H1 (cell line): ENCODE measurements around the gene XPNPEP3. TPM values are rescaled to one million over a fixed set of nuclear protein-coding genes. Genes with fewer than 3 reads are reported as not detected.

Experiments used
- CTCF ChIA-PET: fragments of 300-600 bp; sonication (Branson Sonifier 250); formaldehyde crosslinking; loops from one replicate; lab custom pipeline; 2021; ENCODE audit not compliant: partially characterized antibody; lab: Charles Lee
- POLR2A ChIA-PET: fragments of 300-600 bp; sonication (Branson Sonifier 250); formaldehyde crosslinking; loops from one replicate; lab custom pipeline; 2021; ENCODE audit warnings: inconsistent platforms; ENCODE audit not compliant: partially characterized antibody; lab: Charles Lee
- DNase-seq, 2 experiments: peaks; one replicate each; pipeline versions ENCODE4 v3.0.0 to v3.0.0-alpha.2; 2010 to 2022; ENCODE audit warnings: low spot score in 2 of 2, low read depth in 1 of 2, mixed read lengths in 1 of 2
- FAIRE-seq: peaks from 2 replicates; lab custom pipeline; 2011; peaks lifted over from hg19 to GRCh38; lab: Jason Lieb, UNC
- H2AFZ ChIP-seq: 2 replicates; pipeline ENCODE4 v1.8.1; 2012; ENCODE audit warnings: low read length, inconsistent platforms
- H2AK5ac ChIP-seq: 2 replicates; pipeline ENCODE4 v1.6.1; 2013; ENCODE audit warnings: low read depth, low read length
- H2BK120ac ChIP-seq: replicated peaks from 2 replicates; pipeline ENCODE3; 2013; ENCODE audit warnings: low read depth, low read length, inconsistent platforms
- H2BK12ac ChIP-seq: 2 replicates; pipeline ENCODE4 v1.6.1; 2013; ENCODE audit warnings: low read depth, low read length
- H2BK15ac ChIP-seq: 2 replicates; pipeline ENCODE4 v1.6.1; 2013; ENCODE audit warnings: low read length
- H2BK20ac ChIP-seq: 2 replicates; pipeline ENCODE4 v1.6.1; 2013; ENCODE audit warnings: low read length
- H2BK5ac ChIP-seq: 2 replicates; pipeline ENCODE4 v1.6.1; 2013; ENCODE audit warnings: low read depth, low read length
- H3K14ac ChIP-seq: 2 replicates; pipeline ENCODE4 v1.6.1; 2013; ENCODE audit warnings: inconsistent platforms; ENCODE audit not compliant: insufficient read length
- H3K18ac ChIP-seq: 2 replicates; pipeline ENCODE4 v1.6.1; 2013; ENCODE audit warnings: low read length; ENCODE audit errors: extremely low read depth
- H3K23ac ChIP-seq: 2 replicates; pipeline ENCODE4 v1.6.1; 2013; ENCODE audit warnings: inconsistent platforms; ENCODE audit not compliant: insufficient read length
- H3K23me2 ChIP-seq: 2 replicates; pipeline ENCODE4 v1.6.1; 2013; ENCODE audit warnings: low read depth, low read length
- H3K27ac ChIP-seq: 2 replicates; pipeline ENCODE4 v1.6.1; 2011; ENCODE audit warnings: low read depth, low read length, inconsistent platforms
- H3K27me3 ChIP-seq, 4 experiments: replicated peaks in 1 of 4; 1 replicate in 1 of 4; 2 replicates in 3 of 4; pipeline versions ENCODE4 v1.6.1 to v1.8.1; 2011 to 2013; ENCODE audit warnings: low read length in 3 of 4, mild to moderate bottlenecking in 3 of 4, inconsistent platforms in 2 of 4, mixed read lengths in 2 of 4, moderate library complexity in 1 of 4; ENCODE audit not compliant: control insufficient read depth in 3 of 4, insufficient read depth in 3 of 4; ENCODE audit errors: extremely low read depth in 1 of 4
- H3K36me3 ChIP-seq, 4 experiments: 2 replicates each; pipeline versions ENCODE4 v1.6.1 to v1.8.1; 2011 to 2013; ENCODE audit warnings: mild to moderate bottlenecking in 4 of 4, low read length in 3 of 4, moderate library complexity in 2 of 4, control low read depth in 1 of 4, inconsistent platforms in 1 of 4; ENCODE audit not compliant: insufficient read depth in 4 of 4, control insufficient read depth in 2 of 4
- H3K4ac ChIP-seq: replicated peaks from 2 replicates; pipeline ENCODE3; 2013; ENCODE audit warnings: low read length, low read depth, mixed read lengths, inconsistent platforms; ENCODE audit not compliant: insufficient read length
- H3K4me1 ChIP-seq, 4 experiments: replicated peaks in 1 of 4; 1 replicate in 1 of 4; 2 replicates in 3 of 4; pipeline versions ENCODE4 v1.6.1 to v1.8.1; 2011 to 2013; ENCODE audit warnings: low read length in 3 of 4, inconsistent platforms in 2 of 4, mixed read lengths in 1 of 4; ENCODE audit not compliant: insufficient read depth in 4 of 4, control insufficient read depth in 3 of 4
- H3K4me2 ChIP-seq, 2 experiments: 2 replicates each; pipeline versions ENCODE4 v1.6.1 to v1.8.1; 2011 to 2013; ENCODE audit warnings: low read depth in 2 of 2, low read length in 2 of 2, control low read depth in 1 of 2, inconsistent platforms in 1 of 2, mild to moderate bottlenecking in 1 of 2; ENCODE audit not compliant: insufficient read depth in 1 of 2
- H3K4me3 ChIP-seq, 4 experiments: fragments of 200-600, 300-600 bp in 1 of 4; sonication (generic), shearing (Covaris generic), sonication (Bioruptor Twin) in 1 of 4; 2 replicates each; pipeline versions ENCODE4 v1.5.1 to v1.8.1; 2011 to 2016; ENCODE audit warnings: low read length in 4 of 4, low read depth in 3 of 4, control low read depth in 2 of 4, inconsistent platforms in 2 of 4, mild to moderate bottlenecking in 2 of 4, mixed read lengths in 1 of 4, moderate library complexity in 1 of 4; ENCODE audit not compliant: insufficient read depth in 2 of 4; ENCODE audit errors: extremely low read depth in 1 of 4
- H3K56ac ChIP-seq: replicated peaks from 2 replicates; pipeline ENCODE3; 2013; ENCODE audit warnings: low read depth, mild to moderate bottlenecking, mixed read lengths, low read length, inconsistent platforms; ENCODE audit not compliant: insufficient read length
- H3K79me1 ChIP-seq: 2 replicates; pipeline ENCODE4 v1.6.1; 2013; ENCODE audit warnings: low read depth, low read length, control low read depth
- H3K79me2 ChIP-seq, 2 experiments: 2 replicates each; pipeline versions ENCODE4 v1.6.1 to v1.8.1; 2012 to 2013; ENCODE audit warnings: low read length in 2 of 2, mild to moderate bottlenecking in 2 of 2, inconsistent platforms in 1 of 2; ENCODE audit not compliant: insufficient read depth in 2 of 2, control insufficient read depth in 1 of 2
- H3K9ac ChIP-seq, 4 experiments: replicated peaks in 1 of 4; 1 replicate in 1 of 4; 2 replicates in 3 of 4; pipeline versions ENCODE4 v1.6.1 to v1.8.1; 2011 to 2013; ENCODE audit warnings: low read depth in 3 of 4, low read length in 3 of 4, control low read depth in 2 of 4, mild to moderate bottlenecking in 2 of 4, moderate library complexity in 2 of 4, inconsistent platforms in 1 of 4; ENCODE audit errors: extremely low read depth in 1 of 4
- H3K9me3 ChIP-seq, 2 experiments: 2 replicates each; pipeline versions ENCODE4 v1.6.1 to v1.8.1; 2012 to 2013; ENCODE audit warnings: mild to moderate bottlenecking in 2 of 2, moderate library complexity in 2 of 2, control low read depth in 1 of 2, inconsistent platforms in 1 of 2, low read depth in 1 of 2, low read length in 1 of 2, mixed read lengths in 1 of 2; ENCODE audit not compliant: insufficient read depth in 2 of 2
- H4K20me1 ChIP-seq, 2 experiments: replicated peaks in 1 of 2; 2 replicates each; pipeline versions ENCODE3 to v1.8.1; 2011 to 2013; ENCODE audit warnings: inconsistent platforms in 2 of 2, low read length in 2 of 2, mild to moderate bottlenecking in 1 of 2; ENCODE audit not compliant: insufficient read depth in 2 of 2, control insufficient read depth in 1 of 2
- H4K5ac ChIP-seq: 2 replicates; pipeline ENCODE4 v1.6.1; 2013; ENCODE audit warnings: low read length, low read depth, mixed read lengths, inconsistent platforms; ENCODE audit not compliant: insufficient read length
- H4K8ac ChIP-seq: 2 replicates; pipeline ENCODE4 v1.8.0; 2013; ENCODE audit warnings: mild to moderate bottlenecking, moderate library complexity, low read length, inconsistent platforms; ENCODE audit not compliant: insufficient read depth; ENCODE audit errors: extremely low read depth
- H4K91ac ChIP-seq: replicated peaks from 2 replicates; pipeline ENCODE3; 2013; ENCODE audit warnings: low read length, mixed read lengths, inconsistent platforms; ENCODE audit not compliant: insufficient read length
- BRCA1 ChIP-seq: IDR thresholded peaks from 2 replicates; pipeline ENCODE4 v1.6.1; 2012; ENCODE audit warnings: low read depth, low read length, improper control_type of control experiment
- CHD1 ChIP-seq: IDR thresholded peaks from 2 replicates; pipeline ENCODE4 v1.6.1; 2012; ENCODE audit warnings: low read depth, low read length, improper control_type of control experiment
- CHD2 ChIP-seq: IDR thresholded peaks from 2 replicates; pipeline ENCODE4 v1.6.1; 2012; ENCODE audit warnings: low read length, improper control_type of control experiment
- CREB1 ChIP-seq: IDR thresholded peaks from 2 replicates; pipeline ENCODE4 v1.6.1; 2012; ENCODE audit warnings: inconsistent platforms
- CTBP2 ChIP-seq: IDR thresholded peaks from 2 replicates; pipeline ENCODE4 v1.7.0; 2011; ENCODE audit warnings: borderline replicate concordance, mild to moderate bottlenecking, moderate library complexity, mixed read lengths, low read length; ENCODE audit not compliant: insufficient read depth, insufficient read length
- EGR1 ChIP-seq: IDR thresholded peaks from 2 replicates; pipeline ENCODE4 v1.6.1; 2011; ENCODE audit warnings: low read depth, low read length, borderline replicate concordance
- EP300 ChIP-seq, 2 experiments: IDR thresholded peaks; 1 replicate in 1 of 2; 2 replicates in 1 of 2; pipeline ENCODE4 v1.6.1; 2011 to 2012; ENCODE audit warnings: low read depth in 2 of 2, low read length in 2 of 2, mild to moderate bottlenecking in 2 of 2, borderline replicate concordance in 1 of 2, inconsistent platforms in 1 of 2, moderate library complexity in 1 of 2
- GABPA ChIP-seq: IDR thresholded peaks from 2 replicates; pipeline ENCODE4 v1.6.1; 2011; ENCODE audit warnings: mild to moderate bottlenecking, low read length, moderate library complexity, borderline replicate concordance; ENCODE audit not compliant: insufficient read depth
- HDAC6 ChIP-seq: IDR thresholded peaks from one replicate; pipeline ENCODE4 v1.7.1; 2012; ENCODE audit warnings: low read depth, mild to moderate bottlenecking, inconsistent platforms, low read length, moderate library complexity
- JUND ChIP-seq: IDR thresholded peaks from 2 replicates; pipeline ENCODE4 v1.6.1; 2011; ENCODE audit warnings: mild to moderate bottlenecking, improper control_type of control experiment, low read length
- KDM4A ChIP-seq: IDR thresholded peaks from one replicate; pipeline ENCODE4 v1.7.1; 2012; ENCODE audit warnings: low read depth, mild to moderate bottlenecking, moderate library complexity, low read length, inconsistent platforms; ENCODE audit not compliant: severe bottlenecking
- POLR2AphosphoS5 ChIP-seq: IDR thresholded peaks from 2 replicates; pipeline ENCODE4 v1.6.1; 2011; ENCODE audit warnings: low read depth, low read length
- SP2 ChIP-seq: IDR thresholded peaks from 2 replicates; pipeline ENCODE4 v1.6.1; 2012; ENCODE audit warnings: mild to moderate bottlenecking, low read length, inconsistent platforms
- TAF7 ChIP-seq: optimal IDR thresholded peaks from 2 replicates; pipeline ENCODE3; 2011; ENCODE audit warnings: low read depth, mild to moderate bottlenecking, inconsistent platforms, low read length, moderate library complexity, borderline replicate concordance
- TEAD4 ChIP-seq: IDR thresholded peaks from 2 replicates; pipeline ENCODE4 v1.6.1; 2012; ENCODE audit warnings: low read depth, low read length, inconsistent platforms, mixed read lengths
- ZNF274 ChIP-seq: IDR thresholded peaks from 2 replicates; pipeline ENCODE4 v1.7.0; 2012; ENCODE audit warnings: low read length, borderline replicate concordance; ENCODE audit errors: extremely low read depth
- WGBS, 2 experiments: shearing (Covaris generic) in 1 of 2; methylation state at CpG; one replicate each; pipeline versions ENCODE4 v1.1.6 to v1.1.7; 2013 to 2015; ENCODE audit warnings: low lambda C conversion rate in 2 of 2, mixed read lengths in 2 of 2, inconsistent platforms in 1 of 2, low coverage in 1 of 2, missing lambda C conversion rate in 1 of 2; ENCODE audit not compliant: insufficient replicate concordance in 2 of 2, insufficient coverage in 1 of 2, insufficient read length in 1 of 2; ENCODE audit errors: extremely low coverage in 1 of 2, missing lambda C conversion rate in 1 of 2; 5-methylcytosine and 5-hydroxymethylcytosine counted together
- polyA plus RNA-seq, 7 experiments: library from polyadenylated mRNA; depleted of rRNA in 3 of 7; stranded (reverse) in 5 of 7; unstranded in 2 of 7; fragments of >200 nt in 5 of 7; fragments of 200-250 nt in 2 of 7; gene quantifications; 1 replicate in 5 of 7; 2 replicates in 1 of 7; 4 replicates in 1 of 7; pipeline versions ENCODE4 v1.2.1 to v1.2.3, GENCODE V29; 2011 to 2013; ENCODE audit warnings: missing spikeins in 2 of 7, mixed read lengths in 2 of 7
- total RNA-seq: library from RNA; stranded (reverse); fragmentation: NEBNext Ultra II Directional; extraction: Animal tissue kit (Norgen Biotek cat#: 25700); gene quantifications from 2 replicates; pipeline ENCODE4 v1.2.1, GENCODE V29; 2021

XPNPEP3 gene
- total and polyA plus RNA-seq, 2 of the 8 experiments (the other 6 are each of a cell fraction or from before 2014, with no cell fraction given), result 25.8 to 29.2 TPM

- Histone ChIP-seq H4K91ac (no peak overlapping the region), H3K14ac (no peak overlapping the region), H4K5ac (no peak overlapping the region), H3K27me3 (no peaks in the 10 kb centered on the region), H3K4ac (no peak overlapping the region), H2BK15ac (no peak overlapping the region), H2AFZ (no peak overlapping the region), H2BK120ac (no peak overlapping the region), H3K9me3 (no peaks in the 10 kb centered on the region), H2AK5ac (no peak overlapping the region), H3K18ac (no peak overlapping the region), H3K4me2 (no peak overlapping the region), H3K23me2 (peaks cover 6% of the 10 kb centered on the region), H3K79me1 (0 out of 2 replicates have a peak, but pooled peaks cover 3% of the 10 kb centered on the region), H3K4me1 (peaks cover 0 to 2% (median under 1%) of the 10 kb centered on the region in 4 experiments; a peak in 3 of 7 replicates), H2BK12ac (no peak overlapping the region), H3K27ac (no peak overlapping the region), H3K23ac (no peak overlapping the region), H4K8ac (no peak overlapping the region), H2BK5ac (no peak overlapping the region), H3K56ac (no peak overlapping the region), H4K20me1 (peaks cover 2 to 4% of the 10 kb centered on the region in 2 experiments), H3K36me3 (peaks cover 3 to 36% (median 14%) of the 10 kb centered on the region in 4 experiments; a peak in 7 of 8 replicates), H3K79me2 (peaks cover 17 to 73% of the 10 kb centered on the region in 2 experiments), H2BK20ac (no peak overlapping the region), H3K4me3 (no peak overlapping the region), H3K9ac (no peak overlapping the region)
- CTCF ChIA-PET, result no interaction called here
- FAIRE-seq (no peak), DNase-seq (no peak)
- 96% methylated on average over 3 of the region's 3 CpGs; no CpG with 5 or more reads in 1 of the 2 experiments for WGBS, 2 experiments
- POLR2A ChIA-PET, result no interaction called here
- TF ChIP-seq TEAD4 (no peak), CHD2 (no peak), EP300 (IDR thresholded peaks at IDR 0.05; ENCODE audit: borderline replicate concordance in 1 of 2, low read depth in 2 of 2, low read length in 2 of 2) (no peak), CHD1 (no peak), JUND (no peak), POLR2AphosphoS5 (no peak), GABPA (no peak), SP2 (no peak), KDM4A (no peak), BRCA1 (no peak), CREB1 (no peak), CTBP2 (no peak), EGR1 (no peak), ZNF274 (no peak), HDAC6 (no peak), TAF7 (no peak)
Observed at GRCh38 chr22:40955571-40955970, 98.6 kb downstream of the XPNPEP3 start.
